ENCODE results near the gene STX3.

DNA sequence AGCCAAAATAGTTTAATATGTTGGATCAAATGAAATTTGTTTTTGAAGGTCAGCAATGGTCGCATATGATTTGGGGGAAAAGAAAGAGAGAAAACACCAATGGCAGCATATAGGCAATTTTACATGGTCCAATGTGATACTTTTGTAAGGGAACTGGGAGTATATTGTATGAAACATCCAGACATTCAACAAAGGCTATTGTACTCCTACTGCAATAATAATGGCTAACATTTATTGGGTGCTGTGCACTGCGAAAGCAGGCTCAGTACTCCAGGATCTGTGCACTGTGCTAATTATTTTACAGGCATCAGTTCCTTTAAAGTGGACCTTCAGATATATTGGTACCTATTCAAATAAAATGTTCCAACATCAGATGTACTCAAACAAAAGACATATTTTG, 35.6 kb upstream of the STX3 start:
- TF ChIP-seq SUZ12 (IDR thresholded peaks at IDR 0.05; ENCODE audit: extremely low read depth, insufficient read depth, insufficient read length) (no peak), YY1 (IDR thresholded peaks at IDR 0.05; ENCODE audit: insufficient read depth, insufficient read length) (no peak), ZNF274 (IDR thresholded peaks at IDR 0.05; ENCODE audit: low read depth, low read length) (no peak)
